Prostate gland (tissue), 2 donors: ENCODE measurements around the gene JMY. TPM values are rescaled to one million over a fixed set of nuclear protein-coding genes. Genes with fewer than 3 reads are reported as not detected.

Experiments used
- DNase-seq: peaks from one replicate; pipeline ENCODE4 v3.0.0-alpha.2; 2019; ENCODE audit warnings: low spot score
- H3K27ac ChIP-seq, 2 donors: fragments of 200-600 bp; sonication (generic); 2 replicates each; pipeline ENCODE4 v1.5.1; 2017 to 2019
- H3K27me3 ChIP-seq: fragments of 200-600 bp; sonication (generic); replicated peaks from 2 replicates; pipeline ENCODE4 v1.5.1; 2019; ENCODE audit not compliant: insufficient read depth
- H3K36me3 ChIP-seq, 2 donors: fragments of 200-600 bp; sonication (generic); 1 replicate in 1 of 2; 2 replicates in 1 of 2; pipeline versions ENCODE4 v1.5.1 to v1.8.1; 2017 to 2019
- H3K4me1 ChIP-seq: fragments of 200-600 bp; sonication (generic); replicated peaks from 2 replicates; pipeline ENCODE4 v1.5.1; 2019
- H3K4me3 ChIP-seq, 2 donors: fragments of 200-600 bp; sonication (generic); 2 replicates each; pipeline ENCODE4 v1.5.1; 2017 to 2019
- H3K9me3 ChIP-seq: fragments of 200-600 bp; sonication (generic); 2 replicates; pipeline ENCODE4 v1.5.1; 2017
- POLR2A ChIP-seq: fragments of 450-650 bp; IDR thresholded peaks from one replicate; pipeline ENCODE4 v1.6.1; 2016; ENCODE audit warnings: antibody characterized with exemption, mild to moderate bottlenecking
- POLR2AphosphoS5 ChIP-seq: sonication (generic); formaldehyde crosslinking; IDR thresholded peaks from one replicate; pipeline ENCODE4 v1.6.1; 2017; ENCODE audit warnings: antibody characterized with exemption
- WGBS: methylation state at CpG from one replicate; pipeline ENCODE4 v1.1.5; 2018; 5-methylcytosine and 5-hydroxymethylcytosine counted together
- intact Hi-C: fragments of 100-400 bp; cut with DNase I; formaldehyde crosslinking; loops from one replicate; pipeline ENCODE4 v1.14.2; 2022
- total RNA-seq, 2 donors: library from RNA; depleted of rRNA; stranded (reverse); fragments of >200 nt; gene quantifications; one replicate each; pipeline ENCODE4 v1.1.0, GENCODE V29; 2016
- TF ChIP-seq, protein P1 (sequence below), 4 experiments: fragments of 200-600 bp in 2 of 4; fragments of 450-650 bp in 2 of 4; sonication (generic) in 2 of 4; IDR thresholded peaks; 1 replicate in 3 of 4; 2 replicates in 1 of 4; pipeline ENCODE4 v1.5.1; 2016 to 2019; ENCODE audit warnings: antibody characterized with exemption in 4 of 4, mild to moderate bottlenecking in 2 of 4, moderate library complexity in 2 of 4

JMY gene
- total RNA-seq, 2 donors from 2014 or later: 19.8 to 25.7 TPM

- intact Hi-C loops: loop anchor here (10.0 kb wide), 2 partner anchors 228 to 278 kb away; partner anchors contain the start of gene HOMER1
- H3K27me3 ChIP-seq: no peaks in the 10 kb centered on the region
- H3K36me3 ChIP-seq: no peaks in the 10 kb centered on the region
- WGBS: under 1% methylated on average over 45 of the region's 61 CpGs
- H3K4me3 ChIP-seq: peak overlapping the region; percentile 84 to 94
- peak; percentile 55 for DNase-seq
- H3K4me1 ChIP-seq: peaks cover 4% of the 10 kb centered on the region
- TF ChIP-seq POLR2AphosphoS5 (peak; percentile 17), POLR2A (peak; percentile 35)
- TF ChIP-seq, protein P1, sequence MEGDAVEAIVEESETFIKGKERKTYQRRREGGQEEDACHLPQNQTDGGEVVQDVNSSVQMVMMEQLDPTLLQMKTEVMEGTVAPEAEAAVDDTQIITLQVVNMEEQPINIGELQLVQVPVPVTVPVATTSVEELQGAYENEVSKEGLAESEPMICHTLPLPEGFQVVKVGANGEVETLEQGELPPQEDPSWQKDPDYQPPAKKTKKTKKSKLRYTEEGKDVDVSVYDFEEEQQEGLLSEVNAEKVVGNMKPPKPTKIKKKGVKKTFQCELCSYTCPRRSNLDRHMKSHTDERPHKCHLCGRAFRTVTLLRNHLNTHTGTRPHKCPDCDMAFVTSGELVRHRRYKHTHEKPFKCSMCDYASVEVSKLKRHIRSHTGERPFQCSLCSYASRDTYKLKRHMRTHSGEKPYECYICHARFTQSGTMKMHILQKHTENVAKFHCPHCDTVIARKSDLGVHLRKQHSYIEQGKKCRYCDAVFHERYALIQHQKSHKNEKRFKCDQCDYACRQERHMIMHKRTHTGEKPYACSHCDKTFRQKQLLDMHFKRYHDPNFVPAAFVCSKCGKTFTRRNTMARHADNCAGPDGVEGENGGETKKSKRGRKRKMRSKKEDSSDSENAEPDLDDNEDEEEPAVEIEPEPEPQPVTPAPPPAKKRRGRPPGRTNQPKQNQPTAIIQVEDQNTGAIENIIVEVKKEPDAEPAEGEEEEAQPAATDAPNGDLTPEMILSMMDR (IDR thresholded peaks at IDR 0.05): no peak
- H3K27ac ChIP-seq: peak overlapping the region; percentile 98
- H3K9me3 ChIP-seq: no peaks in the 10 kb centered on the region
Measured at GRCh38 chr5:79236970-79237739, 1.2 kb downstream of the JMY start.

DNA sequence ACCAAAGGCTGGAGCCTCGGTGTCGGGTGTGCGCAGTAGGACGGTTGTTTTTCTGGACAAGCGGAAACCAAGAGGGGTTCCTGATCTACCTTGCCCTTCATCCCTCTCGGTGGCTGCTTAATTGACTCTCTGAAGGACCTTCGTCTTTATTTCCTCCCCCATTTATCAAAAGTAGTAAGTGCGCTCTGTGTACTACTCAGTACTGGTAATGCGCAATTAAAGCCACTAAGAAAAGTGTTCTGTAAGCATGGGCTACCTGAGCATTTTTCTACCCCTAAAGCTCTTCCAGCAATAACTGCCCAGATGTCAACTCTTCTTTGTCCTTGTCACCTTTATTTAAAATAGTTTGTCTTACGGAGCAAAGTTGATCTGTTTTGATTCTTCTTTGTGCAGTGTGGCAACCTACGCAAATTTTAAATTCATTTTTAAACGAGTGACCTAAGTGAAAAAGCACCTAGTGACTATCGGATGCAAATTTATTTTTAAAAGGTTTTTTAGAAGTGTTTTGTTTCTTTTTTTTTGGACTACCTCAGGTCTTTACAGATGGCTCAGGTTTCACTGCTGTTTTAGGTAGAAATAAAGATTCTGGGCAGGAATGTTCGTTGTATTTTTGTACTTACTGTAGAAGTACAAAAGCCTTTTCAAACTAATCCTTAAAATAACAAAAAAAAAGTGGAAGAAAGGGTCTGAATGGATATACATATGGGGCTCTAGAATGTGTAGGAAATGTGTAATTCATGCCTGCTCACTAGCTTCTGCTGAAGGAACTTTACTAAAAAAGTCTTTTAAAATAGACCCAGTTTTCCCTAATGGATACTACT is 2.0 kb downstream of the JMY start:
- TF ChIP-seq, protein P1 (IDR thresholded peaks at IDR 0.05): no peak
- TF ChIP-seq POLR2AphosphoS5: no peak
- TF ChIP-seq POLR2A: no peak
- H3K27me3 ChIP-seq: no peaks in the 10 kb centered on the region
- peak overlapping the region; percentile 84 to 94 for H3K4me3 ChIP-seq
- intact Hi-C loops: loop anchor here (10.0 kb wide), 2 partner anchors 227 to 277 kb away; partner anchors contain the start of gene HOMER1
- H3K9me3 ChIP-seq: no peaks in the 10 kb centered on the region
- no peak for DNase-seq
- H3K4me1 ChIP-seq: peaks cover 4% of the 10 kb centered on the region
- H3K36me3 ChIP-seq: no peaks in the 10 kb centered on the region
- WGBS: 11% methylated on average over 14 of the region's 14 CpGs
- H3K27ac ChIP-seq: peak overlapping the region; percentile 98

DNA sequence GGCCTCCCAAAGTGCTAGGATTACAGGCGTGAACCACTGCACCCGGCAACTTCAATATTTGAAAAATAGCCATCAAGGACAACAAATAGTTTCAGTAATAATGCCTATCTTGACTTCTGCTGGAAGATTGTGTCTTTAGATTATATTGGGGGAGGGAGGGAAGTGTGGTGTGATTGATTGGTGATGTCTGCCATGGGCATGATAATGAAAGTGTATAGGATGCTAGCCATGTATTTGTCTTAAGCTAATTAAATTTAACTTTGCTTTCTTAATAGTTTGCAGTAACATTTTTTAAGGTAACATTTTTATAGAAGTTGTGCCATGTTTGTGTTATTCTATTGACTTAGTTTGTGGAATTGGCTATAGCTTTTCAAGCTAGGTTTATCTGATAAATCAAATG is 4.6 kb downstream of the JMY start:
- H3K4me3 ChIP-seq: no peak overlapping the region
- no peak for DNase-seq
- H3K4me1 ChIP-seq: peaks cover 4% of the 10 kb centered on the region
- H3K27me3 ChIP-seq: no peaks in the 10 kb centered on the region
- no peaks in the 10 kb centered on the region for H3K9me3 ChIP-seq
- 35% methylated on average over 2 of the region's 2 CpGs for WGBS
- H3K36me3 ChIP-seq: no peaks in the 10 kb centered on the region
- TF ChIP-seq POLR2A: no peak
- no peak for TF ChIP-seq POLR2AphosphoS5
- TF ChIP-seq, protein P1 (IDR thresholded peaks at IDR 0.05): no peak
- intact Hi-C loops: no loop called here
- peak overlapping the region in 1 of 2 donors; percentile 17 for H3K27ac ChIP-seq

GRCh38 chr5:79241535-79241979 is 5.6 kb downstream of the JMY start:
- TF ChIP-seq, protein P1 (IDR thresholded peaks at IDR 0.05): no peak
- no peak for TF ChIP-seq POLR2AphosphoS5
- TF ChIP-seq POLR2A: no peak
- DNase-seq: no peak
- Histone ChIP-seq H3K4me1 (peaks cover 4% of the 10 kb centered on the region), H3K36me3 (no peaks in the 10 kb centered on the region), H3K27ac (no peak overlapping the region), H3K4me3 (no peak overlapping the region), H3K9me3 (no peaks in the 10 kb centered on the region), H3K27me3 (no peaks in the 10 kb centered on the region)
- 27% methylated on average over 4 of the region's 4 CpGs for WGBS
- intact Hi-C loops: no loop called here
